ENCODE data around the gene ITGA1.

Gene ITGA1

GRCh38 chr5:52997424-52997823 is 209.7 kb downstream of the ITGA1 start:
- no peak for DNase-seq (ENCODE audit: low read depth in 2 of 2)

GRCh38 chr5:52998552-52999313 is 211.0 kb downstream of the ITGA1 start:
- DNase-seq (ENCODE audit: low read depth in 2 of 2), result no peak

- DNase-seq (ENCODE audit: low read depth in 2 of 2), result no peak
Observed at GRCh38 chr5:52999344-52999949, 211.7 kb downstream of the ITGA1 start.

GRCh38 chr5:53001541-53001940 is 213.8 kb downstream of the ITGA1 start:
- no peak for DNase-seq (ENCODE audit: low read depth in 2 of 2)

- DNase-seq (ENCODE audit: low read depth in 2 of 2), result no peak
Observed at GRCh38 chr5:53002491-53002890, 214.8 kb downstream of the ITGA1 start.

GRCh38 chr5:53003144-53003543 is 215.4 kb downstream of the ITGA1 start:
- no peak for DNase-seq (ENCODE audit: low read depth in 2 of 2)

- no peak for DNase-seq (ENCODE audit: low read depth in 2 of 2)
Observed at GRCh38 chr5:53006911-53007890, 219.5 kb downstream of the ITGA1 start.

GRCh38 chr5:53008751-53009150 is 221.0 kb downstream of the ITGA1 start:
- DNase-seq (ENCODE audit: low read depth in 2 of 2), result no peak
